HG03520 (cell line): ENCODE data around the gene APOM.
A peak's percentile ranks its signal among the peaks of the same experiment; 100 is the strongest.

ENCODE experiments used
- ATAC-seq: cut with Tn5 transposase; IDR thresholded peaks from one replicate; pipeline ENCODE4 v1.9.1; 2021; ENCODE audit warnings: mild to moderate bottlenecking, moderate library complexity; ENCODE audit not compliant: unreplicated experiment

The APOM gene

DNA sequence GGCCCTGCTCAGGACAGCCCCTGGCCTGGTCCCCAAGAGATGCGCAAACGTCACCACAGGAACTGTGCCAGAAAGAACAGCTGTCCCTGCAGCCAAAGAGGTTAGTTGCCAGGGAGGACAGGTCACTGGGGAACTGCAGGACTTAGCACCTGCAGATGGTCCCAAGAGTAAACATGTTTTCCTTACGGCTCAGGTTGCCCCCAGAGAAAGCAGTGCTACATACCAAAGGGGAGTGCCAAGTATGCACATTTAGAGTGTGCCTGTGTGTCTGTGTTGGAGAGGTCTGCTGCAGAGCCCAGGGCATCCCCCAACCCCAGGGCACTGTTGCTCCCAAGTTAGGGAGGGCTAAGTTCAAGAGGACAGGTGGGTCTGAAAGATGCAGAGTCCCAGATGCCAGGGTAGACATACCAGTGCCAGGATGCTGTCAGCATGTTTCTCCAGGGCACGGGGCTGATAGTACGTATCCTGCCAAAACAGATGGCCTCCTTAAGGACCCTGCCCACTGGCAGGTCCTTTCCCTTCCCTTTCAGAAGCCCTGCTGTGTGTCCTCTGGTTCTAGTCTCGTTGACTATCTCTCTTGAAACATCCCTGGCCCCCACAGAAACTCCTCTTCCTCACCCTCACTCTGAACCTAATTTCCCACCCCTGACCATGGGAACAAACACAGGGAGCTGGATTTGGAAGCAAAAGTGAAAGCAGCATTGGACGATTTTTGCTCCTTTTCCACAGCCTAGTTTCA is 46.1 kb downstream of the APOM start:
- ATAC-seq = no peak

DNA sequence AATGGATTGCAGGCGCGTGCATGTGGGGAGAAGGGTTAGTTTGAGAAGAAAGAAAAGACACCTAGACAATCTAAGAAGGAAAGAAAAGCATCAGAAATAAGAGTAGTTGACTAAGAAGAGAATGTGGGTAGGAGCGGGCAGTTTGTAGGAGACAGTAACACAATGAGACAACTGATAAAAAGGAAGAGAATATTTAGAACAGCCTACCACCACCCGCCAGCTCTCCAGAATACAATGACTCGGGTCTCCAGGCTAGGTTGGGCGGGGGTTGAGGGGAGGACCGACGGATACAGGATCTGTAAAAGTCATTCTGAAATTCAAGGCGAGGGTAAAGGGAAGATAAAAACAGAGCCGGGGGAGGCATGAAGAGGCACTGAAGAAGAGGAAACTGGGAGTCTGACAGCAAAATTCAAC is 46.7 kb downstream of the APOM start:
- ATAC-seq = no peak

DNA sequence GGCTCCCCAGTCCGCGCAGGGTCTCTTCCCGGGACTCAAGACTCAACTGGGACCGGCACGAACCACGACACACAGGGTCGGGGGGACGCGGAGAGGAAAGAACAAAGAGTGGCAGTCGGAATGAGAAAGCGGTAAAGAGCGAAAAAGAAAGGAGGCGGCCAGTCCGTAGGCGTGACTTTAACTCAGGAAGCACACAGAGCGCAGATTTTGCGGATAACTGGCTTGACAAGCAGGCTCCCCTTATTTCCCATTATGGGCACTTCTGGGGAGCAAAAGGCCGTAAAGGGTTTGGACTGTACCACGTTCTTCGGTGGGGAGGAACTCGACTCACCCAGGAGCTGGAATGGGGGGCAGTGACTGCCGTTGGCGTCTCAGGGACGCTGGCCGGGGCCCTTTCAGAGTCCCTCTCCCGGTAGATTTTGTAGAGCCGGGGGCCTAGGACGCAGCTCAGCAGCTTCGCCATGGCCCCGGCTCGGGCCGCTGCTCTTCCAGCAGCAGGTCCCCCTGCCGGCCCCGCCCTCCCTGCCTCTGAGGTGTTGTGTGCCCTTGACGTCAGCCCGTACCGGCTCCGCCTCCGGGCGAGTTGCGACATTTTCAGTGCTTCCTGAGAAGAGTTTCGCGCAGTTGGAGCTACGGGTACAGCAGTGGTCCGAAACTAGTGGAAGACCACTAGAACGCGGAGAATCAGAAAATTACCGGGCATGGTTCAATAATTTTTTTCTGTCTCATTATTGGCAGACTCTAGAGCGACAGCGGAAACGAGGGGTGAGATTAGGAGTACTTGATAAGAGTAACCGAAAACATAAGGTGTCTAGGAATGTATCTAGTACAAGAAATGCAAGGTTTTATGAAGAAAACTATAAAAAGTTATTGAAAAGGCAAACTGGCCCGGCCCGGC is 47.4 kb downstream of the APOM start, which contains the start of gene ABHD16A:
ABHD16A (minus strand) TSS at position 506 of the 898 bp plus-strand sequence; CDS start at position 463, 43 bp downstream.
- ATAC-seq = peak; percentile 79

DNA sequence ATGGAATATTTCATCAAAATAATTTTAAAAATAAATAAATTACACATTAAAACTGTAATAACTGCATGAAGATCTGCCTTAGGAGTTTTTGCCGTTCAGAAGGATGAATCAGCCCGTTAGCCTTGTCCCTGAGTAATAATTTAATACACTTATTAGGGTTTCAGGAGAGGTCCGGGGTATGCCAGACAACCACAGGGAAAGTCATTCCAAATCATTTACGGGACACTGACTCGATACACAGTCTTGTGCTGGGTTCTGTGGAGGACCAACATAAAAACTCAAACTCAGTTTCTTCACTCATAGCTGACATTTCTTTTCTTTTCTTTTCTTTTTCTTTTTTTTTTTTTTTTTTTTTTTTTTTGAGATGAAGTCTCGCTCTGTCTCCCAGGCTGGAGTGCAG is 50.2 kb downstream of the APOM start:
- no peak for ATAC-seq

DNA sequence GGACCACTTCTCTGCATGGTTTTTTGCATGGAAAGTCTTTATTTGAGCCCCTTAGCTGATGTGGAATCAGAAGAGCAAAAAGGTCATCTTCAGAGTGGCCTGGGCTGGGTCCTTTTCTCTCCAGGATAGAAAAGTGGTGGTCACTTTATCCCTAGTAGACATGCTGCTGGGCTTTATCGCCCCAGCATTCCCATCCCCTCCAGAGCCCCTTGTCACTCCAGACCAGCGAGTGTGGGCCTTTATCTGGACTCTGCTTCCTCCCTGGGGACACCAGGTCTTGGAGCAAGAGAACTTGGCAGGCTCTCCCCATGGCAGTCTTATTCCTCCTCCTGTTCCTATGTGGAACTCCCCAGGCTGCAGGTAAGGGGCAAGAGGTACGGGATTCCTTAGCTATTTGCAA is 50.9 kb downstream of the APOM start, which contains the start of gene LY6G6F:
LY6G6F (plus strand) TSS at position 268 of the 400 bp plus-strand sequence; CDS start at position 309, 41 bp downstream.
- no peak for ATAC-seq

DNA sequence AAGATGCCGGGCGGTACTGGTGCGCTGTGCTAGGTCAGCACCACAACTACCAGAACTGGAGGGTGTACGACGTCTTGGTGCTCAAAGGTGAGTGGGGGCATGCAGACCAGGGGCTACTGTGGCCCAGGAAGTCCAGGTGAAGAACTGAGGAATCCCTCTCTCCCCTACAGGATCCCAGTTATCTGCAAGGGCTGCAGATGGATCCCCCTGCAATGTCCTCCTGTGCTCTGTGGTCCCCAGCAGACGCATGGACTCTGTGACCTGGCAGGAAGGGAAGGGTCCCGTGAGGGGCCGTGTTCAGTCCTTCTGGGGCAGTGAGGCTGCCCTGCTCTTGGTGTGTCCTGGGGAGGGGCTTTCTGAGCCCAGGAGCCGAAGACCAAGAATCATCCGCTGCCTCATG is 52.0 kb downstream of the APOM start:
- ATAC-seq = no peak
